ENCODE data around the gene TMEM178B. TPM values are rescaled to one million over a fixed set of nuclear protein-coding genes. Genes with fewer than 3 reads are reported as not detected.

Gene TMEM178B
- polyA plus RNA-seq, 3 donors from 2014 or later, result not detected

GRCh38 chr7:141444961-141445360 lies 371.1 kb downstream of the TMEM178B start:
- Mint-ChIP-seq H3K27me3 (ENCODE audit: low read depth in 3 of 3) (peaks cover 4 to 13% (median 6%) of the 10 kb centered on the region in 3 donors), H3K4me1 (no peaks in the 10 kb centered on the region), H3K36me3 (no peaks in the 10 kb centered on the region), H3K27ac (no peak overlapping the region), H3K9me3 (no peaks in the 10 kb centered on the region), H3K4me3 (no peak overlapping the region)
- no peak for DNase-seq

- no peaks in the 10 kb centered on the region for H3K9me3 Mint-ChIP-seq
- no peak for DNase-seq
- H3K4me1 Mint-ChIP-seq, result no peaks in the 10 kb centered on the region
- no peak overlapping the region for H3K4me3 Mint-ChIP-seq
- H3K27me3 Mint-ChIP-seq (ENCODE audit: low read depth in 3 of 3), result peaks cover 4 to 7% (median 5%) of the 10 kb centered on the region in 3 donors
- H3K27ac Mint-ChIP-seq, result no peak overlapping the region
- H3K36me3 Mint-ChIP-seq, result no peaks in the 10 kb centered on the region
Observed at GRCh38 chr7:141451232-141451631, 377.4 kb downstream of the TMEM178B start.

GRCh38 chr7:141452911-141453310 lies 379.0 kb downstream of the TMEM178B start:
- Mint-ChIP-seq H3K4me1 (no peaks in the 10 kb centered on the region), H3K36me3 (no peaks in the 10 kb centered on the region), H3K27ac (no peak overlapping the region), H3K9me3 (no peaks in the 10 kb centered on the region), H3K4me3 (no peak overlapping the region), H3K27me3 (ENCODE audit: low read depth in 3 of 3) (peaks cover 2 to 9% (median 5%) of the 10 kb centered on the region in 3 donors)
- no peak for DNase-seq

- Mint-ChIP-seq H3K27me3 (ENCODE audit: low read depth in 3 of 3) (peaks cover 4 to 5% (median 5%) of the 10 kb centered on the region in 3 donors), H3K4me1 (no peaks in the 10 kb centered on the region), H3K27ac (no peak overlapping the region), H3K36me3 (no peaks in the 10 kb centered on the region), H3K4me3 (no peak overlapping the region), H3K9me3 (no peaks in the 10 kb centered on the region)
- no peak for DNase-seq
Observed at GRCh38 chr7:141454338-141454737, 380.5 kb downstream of the TMEM178B start.

DNA sequence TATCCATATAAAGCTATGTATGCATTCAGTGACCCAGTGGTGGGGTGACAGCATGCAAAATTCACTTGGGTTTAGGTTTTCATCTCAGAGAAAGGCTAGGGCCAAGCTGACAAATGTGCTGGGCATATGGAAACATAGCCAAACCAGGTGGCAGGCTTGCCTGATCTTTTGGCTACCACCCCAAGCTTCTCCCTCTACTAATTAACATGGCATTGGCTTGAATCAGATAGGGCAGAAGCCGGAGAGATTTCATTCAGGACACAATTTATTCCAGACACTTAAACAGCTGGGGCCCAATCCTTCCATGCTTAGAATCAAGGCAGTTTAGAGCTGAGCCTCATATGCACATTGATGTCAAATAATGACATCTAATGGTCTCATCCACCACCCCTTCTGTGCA lies 381.9 kb downstream of the TMEM178B start:
- DNase-seq, result no peak
- Mint-ChIP-seq H3K4me3 (no peak overlapping the region), H3K27me3 (ENCODE audit: low read depth in 3 of 3) (peaks cover 2 to 6% (median 5%) of the 10 kb centered on the region in 3 donors), H3K9me3 (no peaks in the 10 kb centered on the region), H3K4me1 (no peaks in the 10 kb centered on the region), H3K36me3 (no peaks in the 10 kb centered on the region), H3K27ac (no peak overlapping the region)

GRCh38 chr7:141456298-141456697 lies 382.4 kb downstream of the TMEM178B start:
- DNase-seq, result no peak
- no peaks in the 10 kb centered on the region for H3K4me1 Mint-ChIP-seq
- no peaks in the 10 kb centered on the region for H3K9me3 Mint-ChIP-seq
- no peak overlapping the region for H3K27ac Mint-ChIP-seq
- H3K27me3 Mint-ChIP-seq (ENCODE audit: low read depth in 3 of 3), result peaks cover 2 to 6% (median 6%) of the 10 kb centered on the region in 3 donors
- no peak overlapping the region for H3K4me3 Mint-ChIP-seq
- H3K36me3 Mint-ChIP-seq, result no peaks in the 10 kb centered on the region

- Mint-ChIP-seq H3K27ac (no peak overlapping the region), H3K4me1 (no peaks in the 10 kb centered on the region), H3K27me3 (ENCODE audit: low read depth in 3 of 3) (peaks cover 2 to 6% (median 6%) of the 10 kb centered on the region in 3 donors), H3K9me3 (no peaks in the 10 kb centered on the region), H3K4me3 (no peak overlapping the region), H3K36me3 (no peaks in the 10 kb centered on the region)
- no peak for DNase-seq
Observed at GRCh38 chr7:141456711-141457110, 382.8 kb downstream of the TMEM178B start.

GRCh38 chr7:141460781-141461715 lies 387.2 kb downstream of the TMEM178B start:
- peaks cover 2 to 11% (median 5%) of the 10 kb centered on the region in 3 donors for H3K27me3 Mint-ChIP-seq (ENCODE audit: low read depth in 3 of 3)
- no peak overlapping the region for H3K27ac Mint-ChIP-seq
- no peaks in the 10 kb centered on the region for H3K36me3 Mint-ChIP-seq
- H3K4me3 Mint-ChIP-seq, result no peak overlapping the region
- H3K4me1 Mint-ChIP-seq, result no peaks in the 10 kb centered on the region
- no peaks in the 10 kb centered on the region for H3K9me3 Mint-ChIP-seq
- no peak for DNase-seq

GRCh38 chr7:141461924-141462323 lies 388.1 kb downstream of the TMEM178B start:
- H3K27ac Mint-ChIP-seq, result no peak overlapping the region
- H3K27me3 Mint-ChIP-seq (ENCODE audit: low read depth in 3 of 3), result peaks cover 2 to 10% (median 6%) of the 10 kb centered on the region in 3 donors
- H3K36me3 Mint-ChIP-seq, result no peaks in the 10 kb centered on the region
- H3K4me3 Mint-ChIP-seq, result no peak overlapping the region
- no peak for DNase-seq
- H3K4me1 Mint-ChIP-seq, result no peaks in the 10 kb centered on the region
- no peaks in the 10 kb centered on the region for H3K9me3 Mint-ChIP-seq

GRCh38 chr7:141462958-141463357 lies 389.1 kb downstream of the TMEM178B start:
- no peak for DNase-seq
- Mint-ChIP-seq H3K36me3 (no peaks in the 10 kb centered on the region), H3K9me3 (no peaks in the 10 kb centered on the region), H3K4me3 (no peak overlapping the region), H3K4me1 (no peaks in the 10 kb centered on the region), H3K27me3 (ENCODE audit: low read depth in 3 of 3) (peaks cover 6 to 11% (median 6%) of the 10 kb centered on the region in 3 donors), H3K27ac (no peak overlapping the region)

DNA sequence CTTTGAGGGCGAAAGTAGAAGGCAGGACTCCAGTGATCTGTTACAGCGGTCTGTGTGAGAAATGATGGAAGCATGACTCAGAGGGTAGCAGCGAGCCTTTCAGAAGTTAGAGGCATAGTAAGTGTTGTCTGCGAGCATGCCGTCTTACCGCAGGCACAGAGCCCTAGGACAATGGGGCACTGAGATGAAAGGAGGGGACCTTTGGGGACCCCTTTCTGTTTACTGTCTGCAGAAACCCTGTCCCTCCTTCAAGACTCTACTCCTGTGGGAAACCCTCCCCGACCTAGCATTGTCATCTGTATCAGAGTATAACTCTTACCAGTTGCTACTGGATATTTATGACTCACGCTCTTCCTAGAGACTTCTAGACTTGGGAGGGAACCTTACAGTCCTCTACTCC lies 390.1 kb downstream of the TMEM178B start:
- H3K4me3 Mint-ChIP-seq, result no peak overlapping the region
- H3K9me3 Mint-ChIP-seq, result no peaks in the 10 kb centered on the region
- no peak overlapping the region for H3K27ac Mint-ChIP-seq
- H3K4me1 Mint-ChIP-seq, result no peaks in the 10 kb centered on the region
- H3K36me3 Mint-ChIP-seq, result no peaks in the 10 kb centered on the region
- no peak for DNase-seq
- H3K27me3 Mint-ChIP-seq (ENCODE audit: low read depth in 3 of 3), result peaks cover 6 to 14% (median 6%) of the 10 kb centered on the region in 3 donors

GRCh38 chr7:141464551-141464950 lies 390.7 kb downstream of the TMEM178B start:
- Mint-ChIP-seq H3K9me3 (no peaks in the 10 kb centered on the region), H3K27me3 (ENCODE audit: low read depth in 3 of 3) (peaks cover 4 to 14% (median 6%) of the 10 kb centered on the region in 3 donors), H3K36me3 (no peaks in the 10 kb centered on the region), H3K27ac (no peak overlapping the region), H3K4me3 (no peak overlapping the region), H3K4me1 (no peaks in the 10 kb centered on the region)
- DNase-seq, result no peak

DNA sequence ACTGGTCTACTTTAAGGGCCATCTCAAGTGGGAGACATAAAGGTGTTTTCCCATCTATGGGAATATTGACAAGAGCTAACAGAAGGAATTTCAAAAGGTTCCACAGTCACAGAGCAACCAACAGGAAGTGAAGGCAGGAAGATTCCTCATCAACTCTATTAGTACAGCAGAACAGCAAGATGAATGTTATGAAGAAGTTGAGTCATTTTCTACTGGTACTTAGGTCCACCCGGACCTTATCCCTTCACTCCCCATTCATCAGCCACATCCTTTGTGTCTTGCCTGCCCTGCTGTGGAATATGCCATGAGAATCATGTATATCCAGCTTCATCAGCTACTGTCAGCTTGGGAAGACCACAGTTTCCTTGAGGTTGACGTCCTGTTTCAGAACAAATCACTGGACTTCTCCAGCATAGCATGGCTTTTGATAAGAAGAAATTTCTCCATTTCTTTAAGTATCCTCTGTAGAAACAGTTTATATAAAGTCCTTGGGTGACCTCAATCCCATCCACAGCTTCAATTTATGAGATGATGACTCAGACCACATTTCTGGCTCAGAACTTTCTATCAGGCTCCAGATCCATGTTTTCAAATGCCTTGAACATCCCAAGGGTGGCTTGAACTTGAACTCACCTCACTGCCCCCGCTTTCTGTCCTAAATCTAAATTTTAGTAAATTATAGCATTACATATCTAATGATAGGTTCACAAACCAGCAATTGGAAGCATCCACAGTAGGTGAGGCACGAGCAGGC lies 392.5 kb downstream of the TMEM178B start:
- Mint-ChIP-seq H3K4me3 (no peak overlapping the region), H3K27me3 (ENCODE audit: low read depth in 3 of 3) (peaks cover 2 to 14% (median 7%) of the 10 kb centered on the region in 3 donors), H3K9me3 (no peaks in the 10 kb centered on the region), H3K4me1 (no peaks in the 10 kb centered on the region), H3K36me3 (no peaks in the 10 kb centered on the region), H3K27ac (no peak overlapping the region)
- DNase-seq, result no peak

GRCh38 chr7:141468341-141468740 lies 394.5 kb downstream of the TMEM178B start:
- Mint-ChIP-seq H3K9me3 (no peaks in the 10 kb centered on the region), H3K36me3 (no peaks in the 10 kb centered on the region), H3K4me3 (no peak overlapping the region), H3K27ac (no peak overlapping the region), H3K27me3 (ENCODE audit: low read depth in 3 of 3) (peaks cover 5 to 14% (median 7%) of the 10 kb centered on the region in 3 donors), H3K4me1 (no peaks in the 10 kb centered on the region)
- no peak for DNase-seq

Measured in immature natural killer cell (primary cell).